Stromal cell of bone marrow (primary cell): ENCODE measurements around the gene SPANXA2.
A peak's percentile ranks its signal among the peaks of the same experiment; 100 is the strongest.
"Not testable (repeated sequence)": the region's sequence is repeated elsewhere in the genome, so short reads cannot be mapped to it uniquely, and the experiment has no call there.

ENCODE experiments used
- DNase-seq: peaks from one replicate; pipeline ENCODE4 v3.0.0-alpha.2; 2012; ENCODE audit warnings: low read depth

SPANXA2 gene

GRCh38 chrX:141589408-141589807, at the start of gene SPANXA2:
Gene SPANXA2 (plus strand): TSS chrX:141589708. CDS start chrX:141589768, 60 bp downstream.
- not testable (repeated sequence) for DNase-seq

- DNase-seq, result not testable (repeated sequence)
Observed at GRCh38 chrX:141542551-141542950, 47.0 kb upstream of the SPANXA2 start.

DNA sequence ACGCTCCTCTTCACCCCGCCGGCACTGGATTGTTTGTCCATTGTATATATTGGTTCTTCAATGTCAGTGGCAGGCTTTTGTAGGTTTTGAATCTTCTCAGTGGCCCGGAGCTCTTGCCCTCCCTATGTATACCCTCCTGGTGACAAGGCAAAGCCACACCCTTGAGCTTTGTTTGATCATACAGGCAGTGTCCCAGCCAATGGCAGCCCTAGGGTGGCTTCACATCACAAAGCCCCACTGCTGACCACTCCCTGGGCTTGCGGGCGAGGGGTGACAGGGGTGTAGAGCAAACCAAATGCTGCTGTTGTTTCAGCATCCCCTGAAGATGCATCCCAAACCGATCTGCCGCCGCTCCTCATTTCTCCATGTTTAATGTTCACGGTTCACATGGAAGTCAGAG, 4.9 kb upstream of the SPANXA2 start, which contains the start of gene SPANXA1:
Gene SPANXA1, minus strand, starts transcription at position 101 of the 400 bp plus-strand sequence. Its CDS starts 60 bp downstream, at position 41.
- DNase-seq, result not testable (repeated sequence)

GRCh38 chrX:141609111-141609510, 19.6 kb downstream of the SPANXA2 start:
- DNase-seq, result no peak

DNA sequence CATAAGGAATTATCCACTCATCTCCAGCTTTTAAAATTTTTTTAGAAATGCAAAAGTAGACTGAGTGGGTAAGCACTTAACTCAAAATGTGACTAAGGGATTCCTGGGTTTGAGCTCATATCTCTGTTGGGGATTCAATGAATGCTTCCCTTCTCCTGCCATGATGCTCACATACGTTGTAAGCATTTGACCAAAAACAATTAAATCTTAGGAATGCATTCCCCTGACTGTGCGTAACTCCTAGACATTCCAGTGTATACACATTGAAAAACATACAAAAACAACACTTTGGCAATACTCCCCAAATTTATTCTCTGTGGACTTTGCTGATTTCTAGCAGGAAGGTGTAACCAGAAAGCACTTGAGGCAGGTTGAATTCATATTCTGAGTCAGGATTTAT, 29.8 kb downstream of the SPANXA2 start:
- DNase-seq, result peak; percentile 3

GRCh38 chrX:141632124-141632523, 42.6 kb downstream of the SPANXA2 start:
- DNase-seq, result no peak

DNA sequence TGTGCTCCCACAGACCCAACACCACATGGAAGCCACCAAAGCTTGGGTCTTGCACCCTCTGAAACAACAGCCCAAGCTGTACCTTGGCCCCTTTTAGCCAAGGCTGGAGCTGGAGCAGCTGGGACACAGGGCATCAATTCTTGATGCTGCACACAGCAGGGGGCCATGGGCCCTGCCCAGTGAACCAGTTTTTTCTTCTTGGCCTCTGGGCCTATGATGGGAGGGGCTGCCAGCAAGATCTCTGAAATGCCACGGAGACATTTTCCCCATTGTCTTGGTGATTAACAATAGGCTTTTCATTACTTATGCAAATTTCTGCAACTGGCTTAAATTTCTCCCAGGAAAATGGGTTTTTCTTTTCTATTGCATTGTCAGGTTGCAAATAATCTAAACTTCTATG, 49.0 kb downstream of the SPANXA2 start:
- no peak for DNase-seq
